Right lung (tissue), 5 donors: ENCODE data around the gene COL1A2. TPM values are rescaled to one million over a fixed set of nuclear protein-coding genes. Genes with fewer than 3 reads are reported as not detected.

ENCODE experiments used
- DNase-seq, 2 donors: peaks; one replicate each; pipeline ENCODE4 v3.0.0-alpha.2; 2013
- polyA plus RNA-seq, 5 donors: library from polyadenylated mRNA; unstranded; fragments of 120-200 nt; gene quantifications; one replicate each; pipeline versions ENCODE4 v1.2.1 to v1.2.3, GENCODE V29; 2013; ENCODE audit warnings: inconsistent platforms in 1 of 5, low replicate concordance in 1 of 5; ENCODE audit not compliant: insufficient read length in 5 of 5, insufficient read depth in 1 of 5

Gene COL1A2
- polyA plus RNA-seq, 5 donors = 1,095 to 1,229 (median 1,203) TPM

DNA sequence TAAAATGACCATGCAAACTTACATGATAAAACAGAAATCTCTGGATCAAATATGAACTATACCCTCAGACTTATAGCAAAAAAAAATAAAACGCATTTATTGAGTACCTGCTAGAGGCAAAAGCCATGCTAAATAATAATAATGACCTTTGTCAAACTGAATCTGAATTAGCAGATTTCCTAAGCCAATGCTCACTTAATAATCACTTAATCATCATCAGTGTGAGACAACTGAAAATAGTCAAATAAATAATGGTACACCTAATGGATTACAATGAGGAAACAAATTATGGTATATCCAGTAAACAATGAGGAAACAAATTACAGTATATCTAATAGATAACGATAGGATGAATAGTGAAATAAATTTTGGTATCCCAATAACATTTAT, 37.6 kb downstream of the COL1A2 start:
- DNase-seq = no peak

DNA sequence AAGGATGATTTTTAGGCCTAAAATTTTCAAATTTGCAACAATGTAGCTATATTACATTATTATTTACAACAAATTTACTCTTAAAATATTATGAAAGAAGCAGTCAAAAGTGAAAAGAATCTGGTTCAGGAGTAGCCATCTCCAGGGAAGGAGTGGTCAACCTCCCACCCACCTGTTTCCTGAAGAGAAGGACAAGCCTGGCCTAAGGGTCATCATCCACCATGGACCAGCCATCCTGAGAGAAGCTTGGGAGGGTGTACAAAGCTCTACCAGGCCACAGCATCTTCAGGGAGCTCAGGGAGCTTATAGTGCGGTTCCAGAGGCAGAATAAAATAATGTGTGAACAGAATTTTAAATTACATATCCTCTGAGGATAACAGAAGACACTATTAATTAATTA, 38.1 kb downstream of the COL1A2 start:
- DNase-seq = no peak

DNA sequence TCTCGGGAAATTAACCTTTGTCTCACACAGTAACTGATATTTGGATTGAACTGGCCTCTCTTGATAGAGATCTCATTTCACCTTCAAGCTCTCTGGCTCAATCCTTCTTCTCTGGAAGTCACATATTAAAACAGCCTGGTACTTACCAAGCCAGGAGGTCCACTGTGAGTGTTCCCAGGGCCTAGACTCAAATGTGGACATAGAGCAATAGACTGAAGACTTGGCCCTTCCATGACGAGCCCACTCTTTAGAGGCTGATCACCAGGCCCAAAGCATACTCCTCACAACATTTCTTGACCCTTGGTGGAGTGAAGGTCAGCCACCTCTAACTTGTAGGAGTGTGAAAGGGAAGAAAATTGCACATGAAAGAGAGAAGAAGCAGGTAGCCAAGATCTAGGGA, 38.5 kb downstream of the COL1A2 start:
- no peak for DNase-seq

DNA sequence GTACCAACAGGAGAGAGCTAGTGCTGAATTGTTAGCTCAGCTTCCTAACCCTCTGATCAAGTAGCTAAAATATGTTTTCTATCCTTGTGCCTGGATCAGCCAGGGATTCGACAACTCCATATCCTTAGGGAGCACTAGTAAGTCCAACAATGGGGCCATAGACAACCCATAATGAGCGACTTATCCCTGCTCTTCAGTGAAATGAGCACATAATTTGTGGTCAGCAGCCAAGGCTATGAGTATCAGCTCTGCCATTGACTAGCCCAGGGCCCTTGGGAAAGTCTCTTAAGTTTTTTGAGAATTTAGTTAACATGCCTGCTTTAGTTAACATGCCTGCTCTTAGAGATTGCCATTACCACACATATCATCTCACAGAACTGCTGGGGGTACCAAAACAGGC, 39.3 kb downstream of the COL1A2 start:
- no peak for DNase-seq

DNA sequence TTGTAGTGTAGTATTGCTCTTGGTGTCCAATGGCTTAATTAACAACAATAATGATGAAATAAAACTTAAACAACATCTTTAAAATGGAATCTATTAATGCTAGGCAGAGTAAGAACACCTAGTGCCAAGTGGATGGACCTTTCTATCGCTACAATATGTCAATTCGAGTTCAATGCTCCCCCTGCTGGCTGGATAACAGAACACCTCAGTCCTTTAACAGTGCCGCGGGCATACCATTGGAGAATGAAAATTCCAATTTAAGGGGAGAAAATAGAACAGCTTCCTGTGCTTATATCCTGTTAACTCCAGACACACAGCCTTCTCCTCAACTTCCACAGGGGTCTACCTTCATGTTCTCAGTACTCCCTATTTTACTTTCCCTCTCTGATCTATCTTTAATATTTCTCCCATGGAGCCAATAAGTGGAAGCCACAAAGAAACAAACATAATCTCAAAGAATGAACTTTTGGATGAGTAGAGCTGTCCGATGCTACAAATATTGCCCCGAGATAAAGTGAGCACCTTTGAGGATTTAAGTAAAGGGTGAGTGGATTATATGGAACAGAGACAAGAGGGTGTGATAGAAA, 41.4 kb downstream of the COL1A2 start:
- DNase-seq = peak; percentile 56 to 63

DNA sequence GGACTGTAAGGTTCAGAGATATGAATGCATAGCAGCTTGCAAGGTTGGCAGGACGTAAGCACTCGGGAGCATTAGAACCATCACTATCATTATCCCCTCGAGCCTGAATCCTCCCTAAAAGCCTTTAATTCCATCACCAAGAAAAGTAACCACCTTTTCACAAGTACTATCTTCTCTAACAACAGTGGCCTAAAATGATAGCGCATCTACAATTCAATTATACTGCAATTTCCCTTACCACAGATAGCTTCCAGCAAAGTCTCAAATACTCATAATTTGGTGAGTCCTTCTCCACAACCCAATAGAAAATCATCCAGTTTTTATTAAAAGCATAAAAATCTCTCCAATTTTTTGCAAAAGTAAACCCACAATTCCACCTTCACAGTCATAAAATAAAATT, 42.0 kb downstream of the COL1A2 start:
- no peak for DNase-seq

DNA sequence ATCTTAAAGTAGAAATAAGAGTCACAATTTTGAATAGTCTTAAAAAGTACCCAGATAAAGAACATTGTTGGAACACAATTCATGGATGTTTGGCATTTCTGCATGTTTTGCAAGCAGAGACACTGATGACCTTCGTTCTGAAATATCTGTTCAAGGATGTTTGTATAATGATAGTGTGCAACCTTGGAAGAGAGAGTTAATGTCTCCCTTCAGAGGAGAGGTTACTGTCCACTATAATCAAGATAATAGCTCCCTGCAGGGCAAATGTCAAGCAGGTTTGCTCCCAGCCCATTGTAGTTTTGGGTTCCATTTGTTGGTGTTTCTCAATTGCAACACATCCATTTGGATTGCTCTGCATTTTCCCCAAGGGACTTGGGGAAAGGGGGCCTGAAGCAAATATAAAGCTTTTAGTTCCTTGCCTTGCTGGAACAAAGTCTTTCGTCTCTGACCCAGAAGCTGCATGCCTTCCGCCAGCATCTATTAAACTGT, 45.2 kb downstream of the COL1A2 start:
- DNase-seq = no peak

DNA sequence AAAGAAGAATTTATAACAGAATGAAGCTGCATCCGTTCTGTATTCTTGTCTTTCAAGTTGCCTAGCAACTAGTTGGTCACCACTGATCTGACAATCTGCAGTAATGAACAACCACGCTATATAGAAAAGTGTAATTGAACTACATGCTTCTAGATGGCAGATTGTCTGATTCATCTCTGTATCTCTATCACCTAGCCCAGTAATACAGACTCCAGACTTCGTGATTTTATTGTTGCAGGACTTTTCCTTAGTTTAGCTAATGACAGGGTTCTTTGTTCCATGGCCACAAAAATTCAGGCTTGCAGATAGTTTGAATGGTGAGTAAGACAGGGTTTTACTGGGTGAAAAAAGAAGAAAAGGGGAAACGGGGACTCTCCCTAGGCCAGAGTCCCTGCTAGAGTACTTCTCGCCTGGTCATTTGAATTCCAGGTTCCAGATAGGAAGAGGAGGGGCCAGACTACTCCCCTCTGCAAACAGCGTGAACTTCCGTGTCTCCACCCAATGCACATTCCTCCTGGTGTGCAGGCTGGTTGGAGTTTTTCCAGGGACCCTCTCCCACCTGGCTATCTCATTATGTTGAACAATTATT, 45.9 kb downstream of the COL1A2 start:
- no peak for DNase-seq

DNA sequence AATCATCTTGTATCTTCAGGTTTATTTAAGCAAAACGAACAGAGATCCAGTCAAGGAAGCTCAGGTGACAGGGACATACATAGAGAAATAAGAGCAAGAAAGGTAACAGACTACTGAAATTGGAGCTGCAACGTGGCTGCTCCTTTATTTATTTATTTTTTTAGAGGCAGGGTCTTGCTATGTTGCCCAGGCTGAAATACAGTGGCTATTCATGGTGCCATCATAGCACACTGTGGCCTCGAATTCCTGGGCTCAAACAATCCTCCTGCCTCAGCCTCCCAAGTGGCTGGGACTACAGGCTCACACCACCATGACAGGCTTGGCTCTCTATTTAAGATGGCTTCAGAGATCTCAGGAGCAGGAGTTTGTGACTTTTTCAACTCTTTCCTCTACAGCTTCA, 46.4 kb downstream of the COL1A2 start:
- DNase-seq = no peak

DNA sequence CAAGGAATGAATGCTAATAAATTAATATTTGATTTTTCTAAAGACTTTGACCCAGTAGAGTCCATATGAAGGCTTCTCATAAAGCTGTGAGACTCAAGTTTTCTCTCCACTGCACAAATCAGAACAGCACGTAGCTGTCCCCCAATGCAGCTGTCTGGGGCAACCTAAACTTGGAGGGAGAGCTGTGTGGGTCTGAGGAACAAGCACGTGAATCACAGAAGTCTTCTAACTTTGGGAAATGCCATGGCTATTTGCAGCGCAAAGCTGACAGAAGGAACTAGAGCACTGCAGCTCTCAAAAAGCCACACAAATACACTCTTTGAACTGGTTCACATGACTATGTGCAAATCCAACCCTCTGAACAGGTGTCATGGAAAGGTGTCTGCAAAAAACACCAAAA, 47.9 kb downstream of the COL1A2 start:
- no peak for DNase-seq

DNA sequence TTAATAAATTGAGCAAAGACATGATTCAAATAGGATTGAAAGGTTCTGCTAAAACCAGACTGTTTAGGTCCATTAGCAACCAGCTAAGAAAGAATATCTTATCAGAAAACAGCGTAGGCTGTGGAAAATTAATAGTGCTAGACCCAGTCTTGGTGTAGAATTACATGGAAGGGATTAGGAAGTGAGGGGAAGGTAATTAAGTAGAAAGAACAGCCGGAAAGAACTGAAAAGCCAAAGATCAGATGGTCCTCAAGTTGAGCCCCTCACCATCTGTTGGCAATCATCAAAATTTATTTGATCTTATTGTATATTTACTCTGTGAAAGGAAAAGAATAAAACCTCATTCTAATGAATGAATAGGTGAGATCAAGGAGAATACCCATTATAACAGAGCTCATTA, 50.1 kb downstream of the COL1A2 start:
- DNase-seq = no peak

DNA sequence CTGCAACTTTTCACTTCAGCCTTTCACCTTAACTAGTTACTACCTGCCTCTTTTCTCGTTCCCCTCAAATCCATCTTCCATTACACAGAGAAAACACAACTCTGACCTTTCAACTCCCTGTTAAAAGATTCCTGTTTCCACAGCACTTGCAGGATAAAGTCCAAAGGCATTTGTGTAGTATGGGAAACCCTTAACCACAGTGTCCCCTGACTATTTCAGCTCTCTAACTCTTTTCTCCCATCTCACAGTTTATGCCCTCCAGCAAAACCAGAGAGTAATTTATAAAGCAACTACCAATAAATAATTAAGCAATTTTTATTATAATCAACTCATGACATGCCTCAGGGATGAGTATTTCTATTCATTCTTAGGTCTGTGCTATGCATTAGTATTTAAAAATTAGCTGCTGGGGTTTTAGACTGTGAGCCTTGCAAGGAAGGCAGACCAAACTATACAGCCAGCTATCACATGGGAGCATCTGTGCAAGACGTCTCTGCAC, 51.0 kb downstream of the COL1A2 start:
- DNase-seq = no peak

DNA sequence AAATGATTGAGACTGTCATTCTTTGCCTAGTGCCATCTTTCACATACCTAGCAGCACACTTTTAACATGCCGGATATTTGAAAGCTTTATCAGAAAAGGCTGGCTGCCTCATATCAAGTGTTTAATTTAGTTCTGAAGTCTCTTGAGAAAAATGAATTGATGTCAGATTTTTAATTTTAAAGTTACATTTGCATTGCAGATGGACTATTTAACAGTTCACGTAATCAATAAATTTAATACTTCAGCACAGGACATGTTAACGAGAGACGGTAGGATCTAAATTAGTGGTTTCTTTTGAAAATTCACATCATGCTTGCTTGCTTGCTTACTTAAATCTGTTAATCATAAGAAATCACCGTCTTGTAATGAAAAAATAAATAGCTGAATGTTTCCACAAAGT, 51.6 kb downstream of the COL1A2 start:
- no peak for DNase-seq

DNA sequence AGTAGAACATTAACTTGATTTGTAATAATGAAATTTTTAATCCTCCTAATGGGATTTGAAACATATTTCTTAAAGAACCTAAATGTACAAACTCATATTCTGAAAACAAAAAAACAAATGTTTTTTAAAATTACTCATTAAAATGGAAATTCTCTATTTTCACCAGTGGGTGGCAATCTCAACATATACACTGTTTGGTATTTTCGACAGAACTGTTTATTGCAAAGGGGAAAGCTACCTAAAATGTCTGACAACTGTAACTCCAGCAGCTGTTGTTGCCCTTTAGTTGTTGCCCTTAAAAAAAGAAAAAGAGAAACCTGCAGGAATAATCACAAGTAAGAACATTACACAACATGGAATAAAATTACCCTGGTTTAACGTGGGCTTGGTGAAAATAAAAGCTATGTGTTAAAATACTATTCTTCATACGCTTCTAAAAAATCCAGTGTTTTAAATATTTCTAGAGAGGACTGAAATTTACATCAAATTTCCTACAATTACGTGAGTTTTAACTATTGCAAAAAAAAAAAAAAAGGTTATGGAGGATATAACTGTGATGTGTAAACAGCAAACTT, 54.5 kb downstream of the COL1A2 start:
- no peak for DNase-seq

DNA sequence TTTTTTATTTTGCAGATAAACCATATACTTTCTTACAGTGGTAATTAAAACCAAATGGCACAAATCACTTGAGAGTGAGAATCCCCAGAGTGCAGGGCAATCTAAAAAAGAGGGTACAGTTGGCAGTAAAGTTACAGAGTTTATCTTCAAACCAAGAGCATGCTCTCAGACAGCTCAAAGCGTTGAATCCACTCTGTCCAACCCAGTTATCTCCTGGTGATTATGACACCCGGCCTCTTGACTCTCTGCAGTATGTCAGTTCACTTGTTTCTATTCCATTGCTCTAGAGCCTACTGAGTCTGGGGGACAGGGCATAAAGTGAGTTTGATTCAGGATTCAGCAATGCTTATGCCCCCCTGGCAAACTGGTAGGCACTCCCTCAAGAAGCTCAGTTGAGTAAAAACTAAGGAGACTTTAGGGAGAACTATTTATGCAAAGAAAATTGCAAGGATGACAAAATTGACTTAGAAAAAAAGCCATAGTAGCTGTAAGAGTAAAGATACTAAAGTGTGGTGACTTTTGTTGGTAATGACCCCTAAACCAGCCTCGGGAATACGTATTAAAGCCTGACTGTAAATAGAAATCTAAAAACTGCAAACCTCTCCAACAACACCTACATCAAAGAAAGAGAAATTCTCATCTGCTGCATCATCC, 55.5 kb downstream of the COL1A2 start:
- DNase-seq = no peak

DNA sequence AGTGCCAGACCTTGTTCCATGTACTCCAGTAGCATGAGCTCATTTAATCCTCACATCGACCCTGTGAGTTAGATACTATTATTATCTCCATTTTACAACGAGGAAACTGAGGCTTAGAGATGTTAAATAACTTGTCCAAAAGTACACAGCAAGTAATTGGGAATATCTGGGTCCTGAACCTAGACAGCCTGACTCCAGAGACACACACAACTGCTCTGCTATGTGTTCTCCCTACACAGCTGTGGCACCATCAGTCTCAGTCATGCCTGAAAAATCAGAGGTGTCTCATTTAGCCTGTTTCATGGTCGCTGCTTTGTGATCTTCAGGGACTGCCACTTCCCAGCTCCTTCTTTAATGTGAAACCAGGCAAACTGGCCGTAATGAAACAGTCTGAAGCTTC, 56.5 kb downstream of the COL1A2 start:
- DNase-seq = no peak

DNA sequence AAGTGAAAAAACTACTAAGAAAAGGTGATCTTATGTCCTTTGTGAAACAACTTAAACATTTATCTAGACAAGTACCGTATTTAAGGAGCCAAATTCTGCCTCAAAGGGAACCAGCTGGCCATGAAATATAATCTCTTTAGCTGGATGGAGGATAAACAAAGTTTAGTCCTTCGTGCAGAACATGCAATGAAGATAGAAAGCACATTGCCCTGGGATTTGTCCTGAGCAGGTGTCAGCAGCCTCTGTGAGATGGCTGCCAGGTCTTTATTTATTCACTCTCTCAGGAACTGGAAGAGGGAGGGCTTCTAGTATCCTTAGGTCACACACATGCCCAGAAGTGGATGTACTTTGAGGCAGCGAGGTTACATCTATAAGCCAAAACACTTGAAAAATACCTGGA, 57.5 kb downstream of the COL1A2 start:
- no peak for DNase-seq

DNA sequence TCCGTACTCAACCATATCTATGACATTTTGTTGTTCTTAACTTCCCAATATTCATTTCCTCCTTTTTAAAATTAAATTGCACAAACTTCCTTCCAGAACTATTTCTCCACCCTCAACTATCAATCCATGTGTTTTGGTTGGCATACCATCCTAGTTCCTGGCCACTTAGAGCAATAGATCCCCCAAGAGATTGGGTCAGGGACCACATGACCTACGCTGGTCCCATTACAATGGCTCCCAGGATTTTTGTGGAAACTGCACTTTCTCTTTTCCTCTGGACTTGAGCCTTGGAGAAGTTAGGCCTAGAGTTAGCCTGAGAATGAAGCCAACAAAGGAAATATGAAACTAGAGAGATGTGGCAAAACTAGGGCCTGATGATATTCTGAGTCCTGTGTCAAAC, 59.2 kb downstream of the COL1A2 start:
- DNase-seq = no peak

DNA sequence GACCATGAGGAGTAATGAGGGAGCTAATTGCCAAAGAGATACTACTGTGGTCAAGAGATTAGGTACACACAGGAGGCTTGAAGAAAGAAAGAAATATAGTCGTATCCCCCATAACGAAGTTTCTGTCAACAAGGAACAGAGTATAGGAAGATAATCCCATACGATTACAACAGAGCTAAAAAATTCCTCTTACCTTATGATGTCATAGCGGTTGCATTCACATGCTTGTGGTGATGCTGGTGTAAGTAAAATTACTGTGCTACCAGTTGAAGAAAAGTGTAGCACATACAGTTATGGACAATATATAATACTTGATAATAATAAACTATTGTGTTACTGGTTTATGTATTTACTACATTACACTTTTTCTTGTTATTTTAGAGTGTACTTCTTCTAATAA, 63.3 kb downstream of the COL1A2 start:
- no peak for DNase-seq

DNA sequence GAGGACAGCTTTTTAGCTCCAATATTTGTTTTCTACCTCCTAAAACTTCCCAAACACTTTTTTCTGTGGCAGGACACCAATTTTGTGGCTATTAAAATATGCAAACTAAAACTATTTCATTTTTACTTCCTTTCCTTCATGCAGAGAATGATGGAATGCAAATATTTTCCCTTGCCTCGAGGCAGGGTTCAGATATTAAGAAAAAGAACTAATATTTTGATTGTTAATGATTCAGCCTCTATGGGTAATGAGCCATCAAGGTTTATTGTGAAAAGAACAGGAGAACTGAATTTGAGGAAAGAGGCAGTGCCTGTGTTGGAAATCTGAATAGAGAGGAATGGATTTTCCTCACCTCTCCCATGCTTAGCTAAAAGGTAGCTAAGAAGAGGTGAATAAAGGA, 71.8 kb downstream of the COL1A2 start:
- no peak for DNase-seq

DNA sequence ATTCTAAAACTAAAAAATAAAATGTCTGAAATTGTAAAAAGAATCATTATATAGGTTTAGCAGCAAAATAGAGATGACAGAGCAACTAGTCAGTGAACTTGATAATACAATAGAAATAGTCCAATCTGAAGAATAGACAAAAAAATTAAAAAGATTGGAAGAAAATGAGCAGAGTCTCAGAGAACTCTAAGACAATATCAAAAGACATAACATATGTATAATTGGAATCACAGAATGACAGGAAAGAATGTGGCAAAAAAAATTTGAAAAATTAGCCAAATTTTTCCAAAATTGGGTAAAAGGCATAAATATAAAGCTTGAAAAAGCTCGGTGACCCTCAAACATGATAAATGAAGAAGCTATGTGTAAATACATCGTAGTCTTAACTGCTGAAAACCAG, 76.9 kb downstream of the COL1A2 start:
- DNase-seq = no peak

DNA sequence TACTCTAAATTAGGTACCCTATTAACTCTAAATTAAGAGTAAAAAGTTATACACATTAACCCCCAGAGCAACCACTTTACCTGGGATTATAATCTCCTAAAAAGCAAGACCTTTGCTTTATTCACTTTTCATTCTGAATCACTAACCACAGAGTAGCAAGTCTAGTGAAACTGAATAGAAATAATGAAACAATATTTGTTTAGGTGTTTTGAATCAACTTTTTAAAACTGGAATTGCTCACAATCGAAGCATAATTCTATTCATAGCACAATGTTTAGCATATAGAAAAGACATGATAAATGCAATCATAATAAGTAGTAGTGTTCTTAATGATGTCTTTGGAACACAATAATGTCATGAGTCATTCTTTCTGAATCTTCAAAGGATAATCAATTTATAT, 77.9 kb downstream of the COL1A2 start:
- DNase-seq = no peak

DNA sequence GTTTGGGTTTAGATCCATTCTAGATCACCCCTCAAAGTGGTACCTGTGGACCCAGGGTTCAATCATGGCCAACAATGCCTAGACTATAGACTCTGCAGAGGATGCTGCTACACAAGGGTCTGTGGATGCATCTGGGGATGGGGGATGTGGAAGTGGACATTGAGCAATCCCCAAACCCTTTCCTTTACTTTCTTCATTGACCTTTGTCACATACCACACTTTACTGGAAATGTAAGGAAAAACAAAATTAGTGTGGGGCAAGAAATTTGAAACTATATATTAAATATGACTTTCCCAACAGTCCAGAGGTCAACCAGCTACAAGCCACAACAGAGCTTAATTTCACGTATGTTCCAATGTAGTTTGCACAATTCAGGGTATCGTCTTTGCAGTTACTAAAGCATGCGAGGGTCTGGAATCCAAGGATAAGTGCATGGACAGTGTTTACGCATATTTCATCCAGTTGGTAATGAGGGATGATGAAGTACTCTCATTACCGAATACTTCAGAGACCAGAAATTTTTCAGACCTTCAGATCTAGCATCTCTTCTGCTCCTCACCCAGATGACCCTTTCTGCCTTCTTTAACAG, 81.7 kb downstream of the COL1A2 start:
- DNase-seq = no peak
